ENCODE measurements around the gene FREY1.

FREY1 gene

GRCh38 chr11:45899448-45900174, 7.5 kb downstream of the FREY1 start:
- no peaks in the 10 kb centered on the region for H3K36me3 ChIP-seq (ENCODE audit: control insufficient read depth, low read length)
- no peaks in the 10 kb centered on the region for H3F3A ChIP-seq (ENCODE audit: control insufficient read depth, insufficient read depth)
- H3K9me3 ChIP-seq (ENCODE audit: control insufficient read depth, insufficient read depth, low read length): no peaks in the 10 kb centered on the region
- no peaks in the 10 kb centered on the region for H4K20me1 ChIP-seq (ENCODE audit: control insufficient read depth, insufficient read depth, low read depth, low read length)
- H3K9me2 ChIP-seq (replicated peaks; ENCODE audit: control insufficient read depth, low read length): no peaks in the 10 kb centered on the region
- no peak for TF ChIP-seq EZH2phosphoT487 (IDR thresholded peaks at IDR 0.05; ENCODE audit: borderline replicate concordance, low read length)
- TF ChIP-seq CTCF (IDR thresholded peaks at IDR 0.05; ENCODE audit: low read depth, low read length, poor library complexity, severe bottlenecking): no peak
- H3K4me3 ChIP-seq (ENCODE audit: low read length): peak overlapping the region; percentile 73
- peaks cover 12% of the 10 kb centered on the region for H3K4me1 ChIP-seq (ENCODE audit: control insufficient read depth, low read length)
- peaks cover 37% of the 10 kb centered on the region for H3K27me3 ChIP-seq (ENCODE audit: control insufficient read depth, low read length)
- no peaks in the 10 kb centered on the region for H3K79me2 ChIP-seq (ENCODE audit: control insufficient read depth, low read length)
- H3K4me2 ChIP-seq (ENCODE audit: low read length): peak overlapping the region; percentile 82
- no peak overlapping the region for H3K27ac ChIP-seq (ENCODE audit: low read depth, low read length)

DNA sequence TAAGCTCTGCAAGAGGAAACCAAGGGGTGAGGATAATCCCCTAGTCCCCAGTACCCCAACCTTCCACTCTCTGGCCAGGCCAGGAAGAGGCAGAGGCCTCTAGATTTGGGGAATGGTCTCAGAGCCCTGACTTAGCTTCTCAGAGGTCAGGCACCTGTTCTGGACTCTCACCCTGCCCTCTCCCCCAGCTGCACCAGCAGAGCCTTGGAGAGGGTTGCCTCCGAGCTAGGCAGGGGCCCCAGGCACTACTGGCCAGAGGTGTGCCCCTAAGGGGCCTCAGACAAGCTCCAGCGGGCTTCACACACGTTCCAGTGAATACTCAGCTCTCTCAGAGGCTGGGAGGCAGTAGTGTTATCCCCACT, 8.0 kb downstream of the FREY1 start:
- Histone ChIP-seq H3K9me3 (ENCODE audit: control insufficient read depth, insufficient read depth, low read length) (no peaks in the 10 kb centered on the region), H3K36me3 (ENCODE audit: control insufficient read depth, low read length) (no peaks in the 10 kb centered on the region), H3K4me1 (ENCODE audit: control insufficient read depth, low read length) (peaks cover 12% of the 10 kb centered on the region), H3K79me2 (ENCODE audit: control insufficient read depth, low read length) (no peaks in the 10 kb centered on the region), H3K9me2 (replicated peaks; ENCODE audit: control insufficient read depth, low read length) (no peaks in the 10 kb centered on the region), H3F3A (ENCODE audit: control insufficient read depth, insufficient read depth) (no peaks in the 10 kb centered on the region), H3K4me3 (ENCODE audit: low read length) (peak overlapping the region; percentile 73), H3K27ac (ENCODE audit: low read depth, low read length) (no peak overlapping the region), H4K20me1 (ENCODE audit: control insufficient read depth, insufficient read depth, low read depth, low read length) (no peaks in the 10 kb centered on the region), H3K4me2 (ENCODE audit: low read length) (peak overlapping the region; percentile 82), H3K27me3 (ENCODE audit: control insufficient read depth, low read length) (peaks cover 37% of the 10 kb centered on the region)
- no peak for TF ChIP-seq CTCF (IDR thresholded peaks at IDR 0.05; ENCODE audit: low read depth, low read length, poor library complexity, severe bottlenecking)
- TF ChIP-seq EZH2phosphoT487 (IDR thresholded peaks at IDR 0.05; ENCODE audit: borderline replicate concordance, low read length): no peak

- Histone ChIP-seq H3F3A (ENCODE audit: control insufficient read depth, insufficient read depth) (no peaks in the 10 kb centered on the region), H3K9me2 (replicated peaks; ENCODE audit: control insufficient read depth, low read length) (no peaks in the 10 kb centered on the region), H3K4me2 (ENCODE audit: low read length) (no peak overlapping the region), H3K4me3 (ENCODE audit: low read length) (no peak overlapping the region), H3K27ac (ENCODE audit: low read depth, low read length) (no peak overlapping the region), H4K20me1 (ENCODE audit: control insufficient read depth, insufficient read depth, low read depth, low read length) (no peaks in the 10 kb centered on the region), H3K27me3 (ENCODE audit: control insufficient read depth, low read length) (peaks cover 37% of the 10 kb centered on the region), H3K4me1 (ENCODE audit: control insufficient read depth, low read length) (peaks cover 12% of the 10 kb centered on the region), H3K9me3 (ENCODE audit: control insufficient read depth, insufficient read depth, low read length) (no peaks in the 10 kb centered on the region), H3K36me3 (ENCODE audit: control insufficient read depth, low read length) (no peaks in the 10 kb centered on the region), H3K79me2 (ENCODE audit: control insufficient read depth, low read length) (no peaks in the 10 kb centered on the region)
- no peak for TF ChIP-seq EZH2phosphoT487 (IDR thresholded peaks at IDR 0.05; ENCODE audit: borderline replicate concordance, low read length)
- TF ChIP-seq CTCF (IDR thresholded peaks at IDR 0.05; ENCODE audit: low read depth, low read length, poor library complexity, severe bottlenecking): no peak
Measured at GRCh38 chr11:45897556-45897955, 9.5 kb downstream of the FREY1 start.

All from DOHH2 (cell line).